Ishikawa (cell line): ENCODE measurements around the gene RPL13.

Experiments
- CEBPB ChIP-seq: IDR thresholded peaks from 2 replicates; pipeline ENCODE4 v1.6.1; 2012
- CREB1 ChIP-seq: IDR thresholded peaks from 2 replicates; pipeline ENCODE4 v1.6.1; 2012; ENCODE audit warnings: low read depth
- EGR1 ChIP-seq: IDR thresholded peaks from 2 replicates; pipeline ENCODE4 v1.6.1; 2012
- EP300 ChIP-seq: IDR thresholded peaks from 2 replicates; pipeline ENCODE4 v1.6.1; 2012; ENCODE audit warnings: borderline replicate concordance
- FOXM1 ChIP-seq: IDR thresholded peaks from 2 replicates; pipeline ENCODE4 v1.6.1; 2012; ENCODE audit warnings: low read depth, borderline replicate concordance
- NFIC ChIP-seq: IDR thresholded peaks from 2 replicates; pipeline ENCODE4 v1.6.1; 2012
- RAD21 ChIP-seq: IDR thresholded peaks from 2 replicates; pipeline ENCODE4 v1.6.1; 2012; ENCODE audit warnings: low read depth
- TAF1 ChIP-seq: IDR thresholded peaks from 2 replicates; pipeline ENCODE4 v1.6.1; 2012; ENCODE audit warnings: low read depth, mild to moderate bottlenecking
- TCF12 ChIP-seq: IDR thresholded peaks from 2 replicates; pipeline ENCODE4 v1.6.1; 2012; ENCODE audit warnings: low read depth
- TEAD4 ChIP-seq: IDR thresholded peaks from 2 replicates; pipeline ENCODE4 v1.6.1; 2012
- YY1 ChIP-seq: IDR thresholded peaks from 2 replicates; pipeline ENCODE4 v1.6.1; 2012; ENCODE audit warnings: low read depth
- ZBTB7A ChIP-seq: IDR thresholded peaks from 2 replicates; pipeline ENCODE4 v1.6.1; 2012; ENCODE audit warnings: low read depth
- TF ChIP-seq, protein P1 (sequence below): IDR thresholded peaks from 2 replicates; pipeline ENCODE4 v1.6.1; 2012
- TF ChIP-seq, protein P2 (sequence below): IDR thresholded peaks from 2 replicates; pipeline ENCODE4 v1.6.1; 2012; ENCODE audit warnings: low read depth, mild to moderate bottlenecking
- TF ChIP-seq, protein P3 (sequence below): IDR thresholded peaks from 2 replicates; pipeline ENCODE4 v1.6.1; 2012

Gene RPL13

DNA sequence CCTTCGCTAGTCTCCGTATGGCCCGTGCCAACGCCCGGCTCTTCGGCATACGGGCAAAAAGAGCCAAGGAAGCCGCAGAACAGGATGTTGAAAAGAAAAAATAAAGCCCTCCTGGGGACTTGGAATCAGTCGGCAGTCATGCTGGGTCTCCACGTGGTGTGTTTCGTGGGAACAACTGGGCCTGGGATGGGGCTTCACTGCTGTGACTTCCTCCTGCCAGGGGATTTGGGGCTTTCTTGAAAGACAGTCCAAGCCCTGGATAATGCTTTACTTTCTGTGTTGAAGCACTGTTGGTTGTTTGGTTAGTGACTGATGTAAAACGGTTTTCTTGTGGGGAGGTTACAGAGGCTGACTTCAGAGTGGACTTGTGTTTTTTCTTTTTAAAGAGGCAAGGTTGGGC, 2.5 kb downstream of the RPL13 start:
- TF ChIP-seq RAD21: no peak

GRCh38 chr16:89563639-89564392, 3.3 kb downstream of the RPL13 start:
- TF ChIP-seq, protein P1, sequence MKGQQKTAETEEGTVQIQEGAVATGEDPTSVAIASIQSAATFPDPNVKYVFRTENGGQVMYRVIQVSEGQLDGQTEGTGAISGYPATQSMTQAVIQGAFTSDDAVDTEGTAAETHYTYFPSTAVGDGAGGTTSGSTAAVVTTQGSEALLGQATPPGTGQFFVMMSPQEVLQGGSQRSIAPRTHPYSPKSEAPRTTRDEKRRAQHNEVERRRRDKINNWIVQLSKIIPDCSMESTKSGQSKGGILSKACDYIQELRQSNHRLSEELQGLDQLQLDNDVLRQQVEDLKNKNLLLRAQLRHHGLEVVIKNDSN: no peak
- TF ChIP-seq NFIC: no peak
- TF ChIP-seq, protein P2, sequence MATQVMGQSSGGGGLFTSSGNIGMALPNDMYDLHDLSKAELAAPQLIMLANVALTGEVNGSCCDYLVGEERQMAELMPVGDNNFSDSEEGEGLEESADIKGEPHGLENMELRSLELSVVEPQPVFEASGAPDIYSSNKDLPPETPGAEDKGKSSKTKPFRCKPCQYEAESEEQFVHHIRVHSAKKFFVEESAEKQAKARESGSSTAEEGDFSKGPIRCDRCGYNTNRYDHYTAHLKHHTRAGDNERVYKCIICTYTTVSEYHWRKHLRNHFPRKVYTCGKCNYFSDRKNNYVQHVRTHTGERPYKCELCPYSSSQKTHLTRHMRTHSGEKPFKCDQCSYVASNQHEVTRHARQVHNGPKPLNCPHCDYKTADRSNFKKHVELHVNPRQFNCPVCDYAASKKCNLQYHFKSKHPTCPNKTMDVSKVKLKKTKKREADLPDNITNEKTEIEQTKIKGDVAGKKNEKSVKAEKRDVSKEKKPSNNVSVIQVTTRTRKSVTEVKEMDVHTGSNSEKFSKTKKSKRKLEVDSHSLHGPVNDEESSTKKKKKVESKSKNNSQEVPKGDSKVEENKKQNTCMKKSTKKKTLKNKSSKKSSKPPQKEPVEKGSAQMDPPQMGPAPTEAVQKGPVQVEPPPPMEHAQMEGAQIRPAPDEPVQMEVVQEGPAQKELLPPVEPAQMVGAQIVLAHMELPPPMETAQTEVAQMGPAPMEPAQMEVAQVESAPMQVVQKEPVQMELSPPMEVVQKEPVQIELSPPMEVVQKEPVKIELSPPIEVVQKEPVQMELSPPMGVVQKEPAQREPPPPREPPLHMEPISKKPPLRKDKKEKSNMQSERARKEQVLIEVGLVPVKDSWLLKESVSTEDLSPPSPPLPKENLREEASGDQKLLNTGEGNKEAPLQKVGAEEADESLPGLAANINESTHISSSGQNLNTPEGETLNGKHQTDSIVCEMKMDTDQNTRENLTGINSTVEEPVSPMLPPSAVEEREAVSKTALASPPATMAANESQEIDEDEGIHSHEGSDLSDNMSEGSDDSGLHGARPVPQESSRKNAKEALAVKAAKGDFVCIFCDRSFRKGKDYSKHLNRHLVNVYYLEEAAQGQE: no peak
- TF ChIP-seq EGR1: no peak
- no peak for TF ChIP-seq CREB1
- TF ChIP-seq, protein P3, sequence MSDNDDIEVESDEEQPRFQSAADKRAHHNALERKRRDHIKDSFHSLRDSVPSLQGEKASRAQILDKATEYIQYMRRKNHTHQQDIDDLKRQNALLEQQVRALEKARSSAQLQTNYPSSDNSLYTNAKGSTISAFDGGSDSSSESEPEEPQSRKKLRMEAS: no peak
- no peak for TF ChIP-seq RAD21
- TF ChIP-seq YY1: no peak
- no peak for TF ChIP-seq CEBPB
- TF ChIP-seq TEAD4: no peak
- TF ChIP-seq TCF12: no peak
- no peak for TF ChIP-seq FOXM1

DNA sequence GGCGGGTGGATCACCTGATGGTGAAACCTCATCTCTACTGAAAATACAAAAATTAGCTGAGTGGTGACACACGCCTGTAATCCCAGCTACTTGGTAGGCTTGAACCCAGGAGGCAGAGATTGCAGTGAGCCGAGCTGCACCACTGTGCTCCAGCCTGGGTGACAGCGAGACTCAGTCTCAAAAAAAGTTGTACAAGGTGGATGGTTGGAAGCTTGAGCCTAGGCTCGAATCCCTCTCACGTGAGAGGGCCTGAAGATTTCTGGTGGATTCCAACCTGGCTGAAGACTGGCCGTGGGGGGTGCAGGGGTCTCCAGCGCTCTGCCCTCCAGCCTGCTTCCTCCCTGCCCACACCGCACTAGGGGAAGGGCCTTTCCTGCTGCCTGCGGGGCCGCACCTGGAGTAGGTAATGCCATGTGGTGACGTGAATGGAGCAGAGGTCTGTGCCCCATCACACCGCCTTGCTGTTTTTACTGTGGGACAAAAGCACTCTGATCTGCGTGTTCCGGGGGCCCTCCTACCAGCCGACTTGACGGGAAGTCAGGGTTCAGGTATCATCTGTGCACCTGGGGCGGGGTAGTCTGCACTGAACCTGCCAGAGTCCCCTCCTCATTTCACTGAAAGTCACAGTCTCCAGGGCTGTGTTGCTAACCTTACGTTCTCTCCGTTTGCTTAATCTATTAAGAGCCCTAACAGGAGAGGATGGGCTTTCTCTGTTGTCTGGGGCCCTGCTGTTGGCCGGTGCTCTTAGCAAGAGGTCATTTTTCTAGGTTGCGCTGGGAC, 4.2 kb downstream of the RPL13 start:
- TF ChIP-seq, protein P3: no peak
- TF ChIP-seq EP300 (no peak), RAD21 (no peak)
- TF ChIP-seq, protein P2: no peak

- TF ChIP-seq EGR1 (no peak), TEAD4 (no peak), TAF1 (no peak), YY1 (no peak), RAD21 (no peak), ZBTB7A (no peak), NFIC (no peak), CREB1 (no peak), FOXM1 (no peak)
- TF ChIP-seq, protein P2: no peak
- TF ChIP-seq, protein P3: no peak
Measured at GRCh38 chr16:89565256-89565505, 4.7 kb downstream of the RPL13 start.

DNA sequence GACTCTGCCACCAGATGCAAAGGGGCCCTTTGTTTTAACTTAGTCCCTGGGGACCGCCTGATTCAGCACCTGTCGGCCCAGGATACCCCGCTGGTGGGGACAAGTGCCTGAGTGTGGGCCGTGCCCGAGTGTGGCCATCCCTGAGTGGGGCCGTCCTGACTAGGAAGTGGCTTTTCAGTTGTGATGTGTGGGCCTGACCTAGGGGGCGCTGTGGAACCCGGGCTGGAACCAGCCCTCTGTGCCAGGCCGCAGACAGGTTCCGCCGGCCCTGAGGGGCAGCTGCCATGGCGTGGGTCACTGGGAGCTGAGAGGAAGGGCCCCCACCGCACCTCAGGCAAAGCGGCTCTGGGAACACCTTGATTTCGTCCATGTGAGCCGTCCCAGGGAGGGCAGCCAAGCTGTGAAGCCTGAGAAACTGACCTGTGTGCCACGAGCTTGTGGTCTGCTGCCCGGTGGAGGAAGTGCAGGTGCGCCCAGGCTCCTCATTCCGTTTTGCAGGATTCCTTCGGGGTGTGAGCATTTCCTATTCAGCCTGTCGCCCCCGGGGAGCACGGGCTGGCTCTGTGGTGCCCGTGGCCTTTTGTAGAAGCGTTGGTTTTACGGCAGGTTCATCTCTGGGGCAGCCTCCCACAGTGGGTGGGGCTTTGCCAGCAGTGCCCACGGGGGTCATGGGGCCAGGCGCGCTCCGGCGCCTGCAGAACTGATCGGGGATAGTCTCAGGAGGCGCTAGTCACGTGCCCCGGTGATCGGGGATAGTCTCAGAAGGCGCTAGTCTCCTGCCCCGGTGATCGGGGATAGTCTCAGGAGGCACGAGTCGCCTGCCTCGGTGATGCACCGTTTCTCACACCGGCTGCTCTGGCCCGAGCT, 5.3 kb downstream of the RPL13 start:
- TF ChIP-seq CEBPB: no peak; the same call in 1 of the 2 replicates
- TF ChIP-seq, protein P3: no peak
- TF ChIP-seq TCF12: peak; percentile 26; the same call in 1 of the 2 replicates
- TF ChIP-seq, protein P2: no peak
- peak; percentile 24; the same call in 1 of the 2 replicates for TF ChIP-seq TAF1
